Measurements from ENCODE around the gene STK26.
A peak's percentile ranks its signal among the peaks of the same experiment; 100 is the strongest.

STK26 gene

GRCh38 chrX:132101206-132101605, 78.1 kb downstream of the STK26 start:
- Mint-ChIP-seq H3K4me3 (no peak overlapping the region), H3K36me3 (no peaks in the 10 kb centered on the region), H3K9me3 (no peaks in the 10 kb centered on the region), H3K4me1 (no peaks in the 10 kb centered on the region), H3K27ac (no peak overlapping the region)
- DNase-seq (ENCODE audit: low spot score in 2 of 2) (no peak), ATAC-seq (no peak)

GRCh38 chrX:132101799-132102198, 78.7 kb downstream of the STK26 start:
- no peak for DNase-seq (ENCODE audit: low spot score in 2 of 2)
- no peak overlapping the region for H3K27ac Mint-ChIP-seq
- no peaks in the 10 kb centered on the region for H3K36me3 Mint-ChIP-seq
- H3K4me3 Mint-ChIP-seq, result no peak overlapping the region
- no peaks in the 10 kb centered on the region for H3K4me1 Mint-ChIP-seq
- ATAC-seq, result no peak
- H3K9me3 Mint-ChIP-seq, result no peaks in the 10 kb centered on the region

- DNase-seq (ENCODE audit: low spot score in 2 of 2) (no peak), ATAC-seq (no peak)
- no peak overlapping the region for H3K4me3 Mint-ChIP-seq
- no peaks in the 10 kb centered on the region for H3K36me3 Mint-ChIP-seq
- no peaks in the 10 kb centered on the region for H3K9me3 Mint-ChIP-seq
- no peak overlapping the region for H3K27ac Mint-ChIP-seq
- H3K4me1 Mint-ChIP-seq, result no peaks in the 10 kb centered on the region
Observed at GRCh38 chrX:132107291-132107690, 84.2 kb downstream of the STK26 start.

GRCh38 chrX:132114607-132115006, 91.5 kb downstream of the STK26 start:
- H3K9me3 Mint-ChIP-seq, result no peaks in the 10 kb centered on the region
- no peaks in the 10 kb centered on the region for H3K36me3 Mint-ChIP-seq
- DNase-seq (ENCODE audit: low spot score in 2 of 2), result no peak
- no peak overlapping the region for H3K4me3 Mint-ChIP-seq
- ATAC-seq, result no peak
- H3K4me1 Mint-ChIP-seq, result no peaks in the 10 kb centered on the region
- H3K27ac Mint-ChIP-seq, result no peak overlapping the region

GRCh38 chrX:132115792-132116191, 92.7 kb downstream of the STK26 start:
- Mint-ChIP-seq H3K4me1 (no peaks in the 10 kb centered on the region), H3K4me3 (no peak overlapping the region), H3K9me3 (no peaks in the 10 kb centered on the region), H3K36me3 (no peaks in the 10 kb centered on the region), H3K27ac (no peak overlapping the region)
- DNase-seq (ENCODE audit: low spot score in 2 of 2) (no peak), ATAC-seq (no peak)

GRCh38 chrX:132118358-132118757, 95.3 kb downstream of the STK26 start:
- Mint-ChIP-seq H3K4me3 (no peak overlapping the region), H3K4me1 (no peaks in the 10 kb centered on the region), H3K9me3 (no peaks in the 10 kb centered on the region), H3K36me3 (no peaks in the 10 kb centered on the region), H3K27ac (peak overlapping the region; percentile 74)
- no peak for DNase-seq (ENCODE audit: low spot score in 2 of 2)
- ATAC-seq, result no peak

GRCh38 chrX:132119283-132119682, 96.2 kb downstream of the STK26 start:
- H3K36me3 Mint-ChIP-seq, result no peaks in the 10 kb centered on the region
- H3K4me3 Mint-ChIP-seq, result no peak overlapping the region

GRCh38 chrX:132119821-132120515, 96.9 kb downstream of the STK26 start:
- ATAC-seq, result no peak
- H3K4me1 Mint-ChIP-seq, result no peaks in the 10 kb centered on the region
- H3K9me3 Mint-ChIP-seq, result no peaks in the 10 kb centered on the region

More at GRCh38 chrX:132119283-132119682, 96.2 kb downstream of the STK26 start:
- H3K9me3 Mint-ChIP-seq, result no peaks in the 10 kb centered on the region
- H3K4me1 Mint-ChIP-seq, result no peaks in the 10 kb centered on the region
- no peak for DNase-seq (ENCODE audit: low spot score in 2 of 2)
- H3K27ac Mint-ChIP-seq, result peak overlapping the region; percentile 74
- no peak for ATAC-seq

GRCh38 chrX:132120913-132121312, 97.8 kb downstream of the STK26 start:
- Mint-ChIP-seq H3K4me1 (no peaks in the 10 kb centered on the region), H3K9me3 (no peaks in the 10 kb centered on the region), H3K36me3 (no peaks in the 10 kb centered on the region), H3K4me3 (no peak overlapping the region), H3K27ac (no peak overlapping the region)
- DNase-seq (ENCODE audit: low spot score in 2 of 2) (no peak), ATAC-seq (no peak)

More at GRCh38 chrX:132119821-132120515, 96.9 kb downstream of the STK26 start:
- Mint-ChIP-seq H3K36me3 (no peaks in the 10 kb centered on the region), H3K4me3 (no peak overlapping the region), H3K27ac (no peak overlapping the region)
- no peak for DNase-seq (ENCODE audit: low spot score in 2 of 2)
